H1 (cell line): ENCODE measurements around the gene GDAP2.

Experiments
- ASH2L ChIP-seq: fragments of 200-600, 300-600 bp; sonication (generic); IDR thresholded peaks from one replicate; pipeline ENCODE4 v1.7.1; 2017; ENCODE audit warnings: low read length
- ATF2 ChIP-seq: IDR thresholded peaks from 2 replicates; pipeline ENCODE4 v1.6.1; 2012; ENCODE audit warnings: low read length, inconsistent platforms
- ATF3 ChIP-seq: IDR thresholded peaks from 2 replicates; pipeline ENCODE4 v1.6.1; 2011; ENCODE audit warnings: low read depth, mild to moderate bottlenecking, low read length; ENCODE audit not compliant: insufficient read depth
- CBX5 ChIP-seq: fragments of 300-800, 300-1000 bp; sonication (generic); IDR thresholded peaks from 2 replicates; pipeline ENCODE4 v1.7.1; 2016; ENCODE audit warnings: antibody characterized with exemption, low read length, low read depth
- CREB1 ChIP-seq: IDR thresholded peaks from 2 replicates; pipeline ENCODE4 v1.6.1; 2012; ENCODE audit warnings: inconsistent platforms
- CTCF ChIP-seq, 3 experiments: IDR thresholded peaks; 1 replicate in 2 of 3; 2 replicates in 1 of 3; pipeline versions ENCODE4 v1.5.1 to v1.6.1; 2011; ENCODE audit warnings: low read length in 3 of 3, mild to moderate bottlenecking in 3 of 3, inconsistent platforms in 2 of 3, low read depth in 1 of 3, moderate library complexity in 1 of 3; ENCODE audit not compliant: insufficient read depth in 1 of 3; ENCODE audit errors: control extremely low read depth in 1 of 3
- EP300 ChIP-seq, 2 experiments: IDR thresholded peaks; 1 replicate in 1 of 2; 2 replicates in 1 of 2; pipeline ENCODE4 v1.6.1; 2011 to 2012; ENCODE audit warnings: low read depth in 2 of 2, low read length in 2 of 2, mild to moderate bottlenecking in 2 of 2, borderline replicate concordance in 1 of 2, inconsistent platforms in 1 of 2, moderate library complexity in 1 of 2
- FOSL1 ChIP-seq: IDR thresholded peaks from 2 replicates; pipeline ENCODE4 v1.6.1; 2011; ENCODE audit warnings: mild to moderate bottlenecking, low read depth, low read length, moderate library complexity; ENCODE audit not compliant: insufficient read depth
- POLR2A ChIP-seq, 2 experiments: IDR thresholded peaks; 1 replicate in 1 of 2; 2 replicates in 1 of 2; pipeline ENCODE4 v1.6.1; 2011; ENCODE audit warnings: low read depth in 2 of 2, low read length in 2 of 2, mild to moderate bottlenecking in 2 of 2; ENCODE audit errors: control extremely low read depth in 1 of 2
- POLR2AphosphoS5 ChIP-seq: IDR thresholded peaks from 2 replicates; pipeline ENCODE4 v1.6.1; 2011; ENCODE audit warnings: low read depth, low read length
- SIN3A ChIP-seq, 2 experiments: IDR thresholded peaks in 1 of 2; conservative IDR thresholded peaks in 1 of 2; 2 replicates each; pipeline ENCODE4 v1.6.1; 2011 to 2012; ENCODE audit warnings: low read length in 2 of 2, improper control_type of control experiment in 1 of 2, low read depth in 1 of 2, mild to moderate bottlenecking in 1 of 2
- SP1 ChIP-seq: IDR thresholded peaks from 2 replicates; pipeline ENCODE4 v1.6.1; 2011; ENCODE audit warnings: low read depth, low read length
- TEAD4 ChIP-seq: IDR thresholded peaks from 2 replicates; pipeline ENCODE4 v1.6.1; 2012; ENCODE audit warnings: low read depth, low read length, inconsistent platforms, mixed read lengths

- TF ChIP-seq POLR2AphosphoS5: no peak
- TF ChIP-seq POLR2A (IDR thresholded peaks at IDR 0.05; ENCODE audit: control extremely low read depth in 1 of 2, low read depth in 2 of 2, low read length in 2 of 2): no peak
- TF ChIP-seq ATF2: no peak
- TF ChIP-seq SP1: no peak
- no peak for TF ChIP-seq CTCF (IDR thresholded peaks at IDR 0.05; ENCODE audit: control extremely low read depth in 1 of 3, insufficient read depth in 1 of 3, low read depth in 1 of 3, low read length in 3 of 3)
- no peak for TF ChIP-seq TEAD4
- TF ChIP-seq CREB1: no peak
- TF ChIP-seq EP300 (IDR thresholded peaks at IDR 0.05; ENCODE audit: borderline replicate concordance in 1 of 2, low read depth in 2 of 2, low read length in 2 of 2): no peak
- TF ChIP-seq FOSL1: no peak
- no peak for TF ChIP-seq ATF3
- TF ChIP-seq ASH2L: no peak
- TF ChIP-seq SIN3A (conservative IDR thresholded peaks at IDR 0.05 in 1 of 2, IDR thresholded peaks at IDR 0.05 in 1 of 2; ENCODE audit: low read depth in 1 of 2, low read length in 2 of 2): no peak
- no peak for TF ChIP-seq CBX5
These were observed 35.0 kb upstream of the GDAP2 start for GRCh38 chr1:117964290-117965038.
